ENCODE results near the gene ZNF770.

Gene ZNF770, protein sequence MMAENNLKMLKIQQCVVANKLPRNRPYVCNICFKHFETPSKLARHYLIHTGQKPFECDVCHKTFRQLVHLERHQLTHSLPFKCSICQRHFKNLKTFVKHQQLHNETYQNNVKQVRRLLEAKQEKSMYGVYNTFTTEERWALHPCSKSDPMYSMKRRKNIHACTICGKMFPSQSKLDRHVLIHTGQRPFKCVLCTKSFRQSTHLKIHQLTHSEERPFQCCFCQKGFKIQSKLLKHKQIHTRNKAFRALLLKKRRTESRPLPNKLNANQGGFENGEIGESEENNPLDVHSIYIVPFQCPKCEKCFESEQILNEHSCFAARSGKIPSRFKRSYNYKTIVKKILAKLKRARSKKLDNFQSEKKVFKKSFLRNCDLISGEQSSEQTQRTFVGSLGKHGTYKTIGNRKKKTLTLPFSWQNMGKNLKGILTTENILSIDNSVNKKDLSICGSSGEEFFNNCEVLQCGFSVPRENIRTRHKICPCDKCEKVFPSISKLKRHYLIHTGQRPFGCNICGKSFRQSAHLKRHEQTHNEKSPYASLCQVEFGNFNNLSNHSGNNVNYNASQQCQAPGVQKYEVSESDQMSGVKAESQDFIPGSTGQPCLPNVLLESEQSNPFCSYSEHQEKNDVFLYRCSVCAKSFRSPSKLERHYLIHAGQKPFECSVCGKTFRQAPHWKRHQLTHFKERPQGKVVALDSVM

DNA sequence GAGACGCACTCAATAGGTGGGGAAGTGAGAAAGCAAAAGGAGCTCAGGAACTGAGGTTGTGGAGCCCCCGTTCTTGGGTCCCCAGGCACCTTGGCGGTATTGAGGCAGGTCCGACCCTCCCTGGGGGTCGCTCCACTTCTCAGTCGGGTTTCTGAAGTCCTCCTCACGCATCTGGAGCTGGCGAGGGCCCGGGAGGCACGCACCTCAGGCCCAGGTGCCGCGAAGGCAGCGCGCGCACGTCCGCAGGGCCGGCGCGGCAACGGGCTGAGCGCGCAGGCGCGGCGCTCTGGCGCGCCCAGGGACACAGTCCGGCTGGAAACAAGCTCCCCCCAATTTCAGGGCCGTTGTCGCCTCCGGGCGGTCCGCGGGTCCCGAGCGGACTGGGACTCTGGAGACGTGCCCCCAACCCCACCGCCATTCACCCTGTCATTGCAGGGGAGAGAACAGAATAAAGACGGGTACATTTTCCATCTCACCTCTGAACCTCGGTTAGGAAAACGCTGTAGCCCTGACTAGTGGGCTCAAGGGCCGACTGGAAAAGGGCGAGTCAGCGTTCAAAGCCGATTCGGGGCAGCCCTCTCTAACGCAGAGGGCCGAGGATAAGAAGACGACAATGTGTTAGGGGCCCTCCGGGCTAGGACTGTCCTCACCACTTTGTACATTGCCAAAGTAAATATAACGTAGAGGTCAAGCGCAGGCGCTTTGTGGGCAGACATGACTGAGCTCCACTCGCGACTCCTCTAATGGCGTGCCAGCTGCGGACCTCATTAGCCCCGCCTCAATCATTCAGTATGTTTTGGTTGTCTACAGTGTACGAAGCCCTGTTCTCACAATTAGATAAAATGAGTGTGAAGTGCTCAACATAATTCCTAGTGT, at the start of gene ZNF770:
ZNF770 (minus strand) TSS at position 261 of the 876 bp plus-strand sequence. CDS start 4,853 bp downstream, outside the sequence.
- POLR2A ChIA-PET (ENCODE audit: low non-redundant PET): interaction anchor here (0.9 to 1.5 kb wide), 7 partner anchors 12 to 306 kb away, joined by 3 to 6 read pairs (median 3); partner anchors contain the start of gene AQR
- CTCF ChIA-PET: interaction anchor here (1.3 to 1.4 kb wide), 2 partner anchors 19 to 31 kb away, joined by 4 to 5 read pairs; partner anchors contain the start of gene AQR
- TF ChIP-seq, protein P1, sequence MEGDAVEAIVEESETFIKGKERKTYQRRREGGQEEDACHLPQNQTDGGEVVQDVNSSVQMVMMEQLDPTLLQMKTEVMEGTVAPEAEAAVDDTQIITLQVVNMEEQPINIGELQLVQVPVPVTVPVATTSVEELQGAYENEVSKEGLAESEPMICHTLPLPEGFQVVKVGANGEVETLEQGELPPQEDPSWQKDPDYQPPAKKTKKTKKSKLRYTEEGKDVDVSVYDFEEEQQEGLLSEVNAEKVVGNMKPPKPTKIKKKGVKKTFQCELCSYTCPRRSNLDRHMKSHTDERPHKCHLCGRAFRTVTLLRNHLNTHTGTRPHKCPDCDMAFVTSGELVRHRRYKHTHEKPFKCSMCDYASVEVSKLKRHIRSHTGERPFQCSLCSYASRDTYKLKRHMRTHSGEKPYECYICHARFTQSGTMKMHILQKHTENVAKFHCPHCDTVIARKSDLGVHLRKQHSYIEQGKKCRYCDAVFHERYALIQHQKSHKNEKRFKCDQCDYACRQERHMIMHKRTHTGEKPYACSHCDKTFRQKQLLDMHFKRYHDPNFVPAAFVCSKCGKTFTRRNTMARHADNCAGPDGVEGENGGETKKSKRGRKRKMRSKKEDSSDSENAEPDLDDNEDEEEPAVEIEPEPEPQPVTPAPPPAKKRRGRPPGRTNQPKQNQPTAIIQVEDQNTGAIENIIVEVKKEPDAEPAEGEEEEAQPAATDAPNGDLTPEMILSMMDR (conservative IDR thresholded peaks at IDR 0.05; ENCODE audit: low read depth): no peak
- peak within 1 kb of the TSS; percentile 91 for H3K27ac ChIP-seq
- DNase-seq (ENCODE audit: low spot score): peak; percentile 83

DNA sequence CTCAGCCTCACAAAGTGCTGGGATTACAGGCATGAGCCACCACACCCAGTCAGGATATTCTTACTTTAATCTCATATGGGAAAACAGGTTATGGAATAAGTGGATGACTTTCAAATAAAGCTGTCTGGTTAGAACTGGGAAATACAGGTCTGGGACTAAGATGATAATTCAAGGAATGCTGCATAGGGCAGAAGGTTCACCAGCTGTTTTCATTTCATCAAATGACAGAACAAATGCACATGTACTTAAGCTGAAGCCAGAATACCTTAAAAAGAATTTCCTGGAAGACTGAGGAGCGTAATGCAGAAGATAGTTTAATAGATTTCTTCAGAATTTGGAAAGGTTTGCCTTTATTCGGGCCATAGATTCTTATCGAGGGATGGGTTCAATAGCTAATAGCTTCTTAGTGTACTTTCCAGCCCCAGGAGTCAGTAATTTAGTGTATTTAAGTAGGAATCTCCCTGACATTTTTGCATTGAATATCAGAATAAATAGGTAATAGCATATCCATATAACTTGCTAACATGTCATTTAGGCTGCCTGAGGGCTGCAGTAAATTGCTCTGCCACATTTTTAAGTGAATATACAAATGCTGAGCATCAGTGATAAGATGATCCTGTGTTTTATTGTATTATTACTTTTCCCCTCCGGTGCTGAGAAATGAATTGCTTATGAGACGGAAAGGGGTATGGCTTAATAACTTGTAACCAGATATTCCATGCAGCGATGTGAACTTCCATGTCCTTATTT, 40.3 kb upstream of the ZNF770 start:
- no peak overlapping the region for H3K27ac ChIP-seq
- POLR2A ChIA-PET (ENCODE audit: low non-redundant PET): no interaction called here
- no peak for DNase-seq (ENCODE audit: low spot score)
- TF ChIP-seq, protein P1 (conservative IDR thresholded peaks at IDR 0.05; ENCODE audit: low read depth): no peak
- CTCF ChIA-PET: no interaction called here

DNA sequence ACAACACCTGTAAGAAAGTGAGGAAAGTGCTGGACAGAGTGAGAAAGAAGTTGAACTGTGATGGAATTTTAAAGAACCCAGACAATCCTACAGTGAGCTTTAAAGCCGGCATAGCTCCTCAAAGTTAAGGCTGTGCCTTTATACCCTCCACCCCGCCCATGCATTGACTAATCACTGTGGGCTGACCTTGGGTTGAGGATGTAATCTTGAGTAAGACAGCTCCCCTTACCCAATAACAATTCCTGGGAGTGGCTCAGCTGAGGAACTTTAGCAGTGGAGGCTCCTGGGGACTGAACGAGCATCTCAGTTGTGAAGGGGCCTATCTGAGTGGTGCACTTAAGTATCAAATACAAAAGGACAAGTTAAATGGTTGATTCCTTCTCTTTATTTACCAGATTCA, 35.7 kb upstream of the ZNF770 start:
- ChIA-PET CTCF (interaction anchor here (0.6 kb wide), 1 partner anchor 32 kb away, joined by 3 read pairs; no protein-coding TSS in a partner anchor), POLR2A (ENCODE audit: low non-redundant PET) (interaction anchor here (0.6 kb wide), 1 partner anchor 11 kb away, joined by 6 read pairs; no protein-coding TSS in a partner anchor)
- TF ChIP-seq, protein P1 (conservative IDR thresholded peaks at IDR 0.05; ENCODE audit: low read depth): no peak
- no peak overlapping the region for H3K27ac ChIP-seq
- peak; percentile 20 for DNase-seq (ENCODE audit: low spot score)

DNA sequence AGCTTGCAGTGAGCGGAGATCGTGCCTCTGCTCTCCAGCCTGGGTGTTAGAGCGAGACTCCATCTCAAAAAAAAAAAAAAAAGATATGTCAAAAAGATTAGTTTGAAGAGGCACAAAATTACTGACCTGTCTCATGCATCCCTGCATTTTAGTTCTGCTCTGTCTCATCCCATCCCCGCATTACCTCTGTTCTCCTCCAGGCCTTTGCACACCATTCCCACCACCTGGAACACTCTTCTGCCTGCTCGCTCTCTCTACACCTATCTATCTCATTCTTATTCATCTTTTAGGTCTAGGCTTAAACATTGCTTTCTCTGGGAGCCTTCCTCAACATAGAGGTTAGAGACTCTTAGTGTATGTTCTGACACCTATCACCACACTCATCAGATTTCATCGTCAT, 32.9 kb upstream of the ZNF770 start:
- ChIA-PET CTCF (interaction anchor here (0.6 kb wide), 1 partner anchor 27 kb away, joined by 3 read pairs; no protein-coding TSS in a partner anchor), POLR2A (ENCODE audit: low non-redundant PET) (no interaction called here)
- no peak overlapping the region for H3K27ac ChIP-seq
- TF ChIP-seq, protein P1 (conservative IDR thresholded peaks at IDR 0.05; ENCODE audit: low read depth): no peak
- DNase-seq (ENCODE audit: low spot score): no peak

DNA sequence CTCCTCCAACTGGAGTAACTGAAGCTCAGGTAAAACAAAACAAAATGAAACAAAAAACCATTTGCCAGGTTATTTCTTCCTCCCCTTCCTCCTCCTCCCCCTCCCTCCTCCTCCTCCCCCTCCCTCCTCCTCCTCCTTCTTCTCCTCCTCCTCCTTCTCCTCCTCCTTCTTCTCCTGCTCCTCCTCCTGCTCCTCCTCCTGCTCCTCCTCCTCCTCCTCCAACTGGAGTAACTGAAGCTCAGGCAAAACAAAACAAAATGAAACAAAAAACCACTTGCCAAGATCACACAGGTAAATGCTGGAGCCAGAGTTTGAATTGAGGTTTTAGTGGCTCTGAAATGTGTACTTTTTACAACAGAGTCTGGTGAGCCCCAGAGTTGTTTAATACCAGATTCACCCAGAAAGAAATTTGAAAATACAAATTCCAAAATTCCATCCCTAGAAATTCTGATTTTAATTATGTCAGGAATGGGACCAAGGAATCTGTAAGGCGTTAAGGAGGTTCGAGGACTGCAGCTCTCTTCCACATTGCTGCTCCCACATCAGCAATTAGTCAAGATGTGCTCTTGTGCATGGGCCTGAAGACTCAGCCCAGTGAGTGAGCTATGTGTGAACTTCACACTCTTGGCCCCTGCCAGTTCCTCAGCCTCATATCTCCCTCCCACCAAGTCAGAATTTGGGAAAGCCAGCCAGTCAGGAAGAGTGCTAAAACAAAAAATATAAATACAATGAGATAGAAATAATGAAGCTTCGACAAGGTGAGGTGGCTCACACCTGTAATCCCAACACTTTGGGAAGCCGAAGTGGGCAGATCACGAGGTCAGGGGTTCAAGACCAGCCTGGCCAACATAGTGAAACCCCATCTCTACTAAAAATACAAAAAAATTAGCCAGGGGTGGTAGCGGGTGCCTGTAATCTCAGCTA, 31.6 kb upstream of the ZNF770 start:
- ChIA-PET POLR2A (ENCODE audit: low non-redundant PET) (interaction anchor here (0.6 to 1.2 kb wide), 2 partner anchors 27 to 32 kb away, joined by 3 to 4 read pairs; partner anchors contain the start of gene ZNF770), CTCF (interaction anchor here (0.8 to 1.1 kb wide), 5 partner anchors 13 to 33 kb away, joined by 3 to 5 read pairs (median 4); partner anchors contain the start of gene ZNF770)
- TF ChIP-seq, protein P1 (conservative IDR thresholded peaks at IDR 0.05; ENCODE audit: low read depth): no peak
- no peak overlapping the region for H3K27ac ChIP-seq
- no peak for DNase-seq (ENCODE audit: low spot score)
